H1 (cell line): ENCODE results near the gene ATOH8. TPM values are rescaled to one million over a fixed set of nuclear protein-coding genes. Genes with fewer than 3 reads are reported as not detected.

Source experiments
- CTCF ChIA-PET: fragments of 300-600 bp; sonication (Branson Sonifier 250); formaldehyde crosslinking; loops from one replicate; lab custom pipeline; 2021; ENCODE audit not compliant: partially characterized antibody; lab: Charles Lee
- POLR2A ChIA-PET: fragments of 300-600 bp; sonication (Branson Sonifier 250); formaldehyde crosslinking; loops from one replicate; lab custom pipeline; 2021; ENCODE audit warnings: inconsistent platforms; ENCODE audit not compliant: partially characterized antibody; lab: Charles Lee
- DNase-seq, 2 experiments: peaks; one replicate each; pipeline versions ENCODE4 v3.0.0 to v3.0.0-alpha.2; 2010 to 2022; ENCODE audit warnings: low spot score in 2 of 2, low read depth in 1 of 2, mixed read lengths in 1 of 2
- FAIRE-seq: peaks from 2 replicates; lab custom pipeline; 2011; peaks lifted over from hg19 to GRCh38; lab: Jason Lieb, UNC
- H2AFZ ChIP-seq: 2 replicates; pipeline ENCODE4 v1.8.1; 2012; ENCODE audit warnings: low read length, inconsistent platforms
- H2AK5ac ChIP-seq: 2 replicates; pipeline ENCODE4 v1.6.1; 2013; ENCODE audit warnings: low read depth, low read length
- H2BK120ac ChIP-seq: replicated peaks from 2 replicates; pipeline ENCODE3; 2013; ENCODE audit warnings: low read depth, low read length, inconsistent platforms
- H2BK12ac ChIP-seq: 2 replicates; pipeline ENCODE4 v1.6.1; 2013; ENCODE audit warnings: low read depth, low read length
- H2BK15ac ChIP-seq: 2 replicates; pipeline ENCODE4 v1.6.1; 2013; ENCODE audit warnings: low read length
- H2BK20ac ChIP-seq: 2 replicates; pipeline ENCODE4 v1.6.1; 2013; ENCODE audit warnings: low read length
- H2BK5ac ChIP-seq: 2 replicates; pipeline ENCODE4 v1.6.1; 2013; ENCODE audit warnings: low read depth, low read length
- H3K14ac ChIP-seq: 2 replicates; pipeline ENCODE4 v1.6.1; 2013; ENCODE audit warnings: inconsistent platforms; ENCODE audit not compliant: insufficient read length
- H3K18ac ChIP-seq: 2 replicates; pipeline ENCODE4 v1.6.1; 2013; ENCODE audit warnings: low read length; ENCODE audit errors: extremely low read depth
- H3K23ac ChIP-seq: 2 replicates; pipeline ENCODE4 v1.6.1; 2013; ENCODE audit warnings: inconsistent platforms; ENCODE audit not compliant: insufficient read length
- H3K23me2 ChIP-seq: 2 replicates; pipeline ENCODE4 v1.6.1; 2013; ENCODE audit warnings: low read depth, low read length
- H3K27ac ChIP-seq: 2 replicates; pipeline ENCODE4 v1.6.1; 2011; ENCODE audit warnings: low read depth, low read length, inconsistent platforms
- H3K27me3 ChIP-seq, 4 experiments: replicated peaks in 1 of 4; 1 replicate in 1 of 4; 2 replicates in 3 of 4; pipeline versions ENCODE4 v1.6.1 to v1.8.1; 2011 to 2013; ENCODE audit warnings: low read length in 3 of 4, mild to moderate bottlenecking in 3 of 4, inconsistent platforms in 2 of 4, mixed read lengths in 2 of 4, moderate library complexity in 1 of 4; ENCODE audit not compliant: control insufficient read depth in 3 of 4, insufficient read depth in 3 of 4; ENCODE audit errors: extremely low read depth in 1 of 4
- H3K36me3 ChIP-seq, 4 experiments: 2 replicates each; pipeline versions ENCODE4 v1.6.1 to v1.8.1; 2011 to 2013; ENCODE audit warnings: mild to moderate bottlenecking in 4 of 4, low read length in 3 of 4, moderate library complexity in 2 of 4, control low read depth in 1 of 4, inconsistent platforms in 1 of 4; ENCODE audit not compliant: insufficient read depth in 4 of 4, control insufficient read depth in 2 of 4
- H3K4ac ChIP-seq: replicated peaks from 2 replicates; pipeline ENCODE3; 2013; ENCODE audit warnings: low read length, low read depth, mixed read lengths, inconsistent platforms; ENCODE audit not compliant: insufficient read length
- H3K4me1 ChIP-seq, 4 experiments: replicated peaks in 1 of 4; 1 replicate in 1 of 4; 2 replicates in 3 of 4; pipeline versions ENCODE4 v1.6.1 to v1.8.1; 2011 to 2013; ENCODE audit warnings: low read length in 3 of 4, inconsistent platforms in 2 of 4, mixed read lengths in 1 of 4; ENCODE audit not compliant: insufficient read depth in 4 of 4, control insufficient read depth in 3 of 4
- H3K4me2 ChIP-seq, 2 experiments: 2 replicates each; pipeline versions ENCODE4 v1.6.1 to v1.8.1; 2011 to 2013; ENCODE audit warnings: low read depth in 2 of 2, low read length in 2 of 2, control low read depth in 1 of 2, inconsistent platforms in 1 of 2, mild to moderate bottlenecking in 1 of 2; ENCODE audit not compliant: insufficient read depth in 1 of 2
- H3K4me3 ChIP-seq, 4 experiments: fragments of 200-600, 300-600 bp in 1 of 4; sonication (generic), shearing (Covaris generic), sonication (Bioruptor Twin) in 1 of 4; 2 replicates each; pipeline versions ENCODE4 v1.5.1 to v1.8.1; 2011 to 2016; ENCODE audit warnings: low read length in 4 of 4, low read depth in 3 of 4, control low read depth in 2 of 4, inconsistent platforms in 2 of 4, mild to moderate bottlenecking in 2 of 4, mixed read lengths in 1 of 4, moderate library complexity in 1 of 4; ENCODE audit not compliant: insufficient read depth in 2 of 4; ENCODE audit errors: extremely low read depth in 1 of 4
- H3K56ac ChIP-seq: replicated peaks from 2 replicates; pipeline ENCODE3; 2013; ENCODE audit warnings: low read depth, mild to moderate bottlenecking, mixed read lengths, low read length, inconsistent platforms; ENCODE audit not compliant: insufficient read length
- H3K79me1 ChIP-seq: 2 replicates; pipeline ENCODE4 v1.6.1; 2013; ENCODE audit warnings: low read depth, low read length, control low read depth
- H3K79me2 ChIP-seq, 2 experiments: 2 replicates each; pipeline versions ENCODE4 v1.6.1 to v1.8.1; 2012 to 2013; ENCODE audit warnings: low read length in 2 of 2, mild to moderate bottlenecking in 2 of 2, inconsistent platforms in 1 of 2; ENCODE audit not compliant: insufficient read depth in 2 of 2, control insufficient read depth in 1 of 2
- H3K9ac ChIP-seq, 4 experiments: replicated peaks in 1 of 4; 1 replicate in 1 of 4; 2 replicates in 3 of 4; pipeline versions ENCODE4 v1.6.1 to v1.8.1; 2011 to 2013; ENCODE audit warnings: low read depth in 3 of 4, low read length in 3 of 4, control low read depth in 2 of 4, mild to moderate bottlenecking in 2 of 4, moderate library complexity in 2 of 4, inconsistent platforms in 1 of 4; ENCODE audit errors: extremely low read depth in 1 of 4
- H3K9me3 ChIP-seq, 2 experiments: 2 replicates each; pipeline versions ENCODE4 v1.6.1 to v1.8.1; 2012 to 2013; ENCODE audit warnings: mild to moderate bottlenecking in 2 of 2, moderate library complexity in 2 of 2, control low read depth in 1 of 2, inconsistent platforms in 1 of 2, low read depth in 1 of 2, low read length in 1 of 2, mixed read lengths in 1 of 2; ENCODE audit not compliant: insufficient read depth in 2 of 2
- H4K20me1 ChIP-seq, 2 experiments: replicated peaks in 1 of 2; 2 replicates each; pipeline versions ENCODE3 to v1.8.1; 2011 to 2013; ENCODE audit warnings: inconsistent platforms in 2 of 2, low read length in 2 of 2, mild to moderate bottlenecking in 1 of 2; ENCODE audit not compliant: insufficient read depth in 2 of 2, control insufficient read depth in 1 of 2
- H4K5ac ChIP-seq: 2 replicates; pipeline ENCODE4 v1.6.1; 2013; ENCODE audit warnings: low read length, low read depth, mixed read lengths, inconsistent platforms; ENCODE audit not compliant: insufficient read length
- H4K8ac ChIP-seq: 2 replicates; pipeline ENCODE4 v1.8.0; 2013; ENCODE audit warnings: mild to moderate bottlenecking, moderate library complexity, low read length, inconsistent platforms; ENCODE audit not compliant: insufficient read depth; ENCODE audit errors: extremely low read depth
- H4K91ac ChIP-seq: replicated peaks from 2 replicates; pipeline ENCODE3; 2013; ENCODE audit warnings: low read length, mixed read lengths, inconsistent platforms; ENCODE audit not compliant: insufficient read length
- CREB1 ChIP-seq: IDR thresholded peaks from 2 replicates; pipeline ENCODE4 v1.6.1; 2012; ENCODE audit warnings: inconsistent platforms
- EGR1 ChIP-seq: IDR thresholded peaks from 2 replicates; pipeline ENCODE4 v1.6.1; 2011; ENCODE audit warnings: low read depth, low read length, borderline replicate concordance
- EP300 ChIP-seq, 2 experiments: IDR thresholded peaks; 1 replicate in 1 of 2; 2 replicates in 1 of 2; pipeline ENCODE4 v1.6.1; 2011 to 2012; ENCODE audit warnings: low read depth in 2 of 2, low read length in 2 of 2, mild to moderate bottlenecking in 2 of 2, borderline replicate concordance in 1 of 2, inconsistent platforms in 1 of 2, moderate library complexity in 1 of 2
- HDAC6 ChIP-seq: IDR thresholded peaks from one replicate; pipeline ENCODE4 v1.7.1; 2012; ENCODE audit warnings: low read depth, mild to moderate bottlenecking, inconsistent platforms, low read length, moderate library complexity
- KDM1A ChIP-seq: fragments of 200-600, 300-600 bp; sonication (generic); IDR thresholded peaks from 2 replicates; pipeline ENCODE4 v1.7.1; 2016; ENCODE audit warnings: mild to moderate bottlenecking, low read length, borderline replicate concordance
- MAFK ChIP-seq: IDR thresholded peaks from 2 replicates; pipeline ENCODE4 v1.6.1; 2012; ENCODE audit warnings: low read depth, mild to moderate bottlenecking, improper control_type of control experiment, low read length
- NRF1 ChIP-seq: IDR thresholded peaks from 2 replicates; pipeline ENCODE4 v1.6.1; 2011; ENCODE audit warnings: mild to moderate bottlenecking, low read depth, low read length, improper control_type of control experiment
- PHF8 ChIP-seq: fragments of 200-600 bp; sonication (generic); conservative IDR thresholded peaks from 2 replicates; pipeline ENCODE4 v1.7.1; 2012; ENCODE audit warnings: low read depth, mild to moderate bottlenecking, inconsistent platforms, low read length, moderate library complexity
- SP2 ChIP-seq: IDR thresholded peaks from 2 replicates; pipeline ENCODE4 v1.6.1; 2012; ENCODE audit warnings: mild to moderate bottlenecking, low read length, inconsistent platforms
- TAF1 ChIP-seq: IDR thresholded peaks from 2 replicates; pipeline ENCODE4 v1.6.1; 2011; ENCODE audit warnings: mild to moderate bottlenecking, low read depth, low read length
- TBP ChIP-seq: IDR thresholded peaks from 2 replicates; pipeline ENCODE4 v1.6.1; 2011; ENCODE audit warnings: low read depth, low read length, improper control_type of control experiment
- whole genome bisulfite sequencing, 2 experiments: shearing (Covaris generic) in 1 of 2; methylation state at CpG; one replicate each; pipeline versions ENCODE4 v1.1.6 to v1.1.7; 2013 to 2015; ENCODE audit warnings: low lambda C conversion rate in 2 of 2, mixed read lengths in 2 of 2, inconsistent platforms in 1 of 2, low coverage in 1 of 2, missing lambda C conversion rate in 1 of 2; ENCODE audit not compliant: insufficient replicate concordance in 2 of 2, insufficient coverage in 1 of 2, insufficient read length in 1 of 2; ENCODE audit errors: extremely low coverage in 1 of 2, missing lambda C conversion rate in 1 of 2; 5-methylcytosine and 5-hydroxymethylcytosine counted together
- polyA plus RNA-seq, 7 experiments: library from polyadenylated mRNA; depleted of rRNA in 3 of 7; stranded (reverse) in 5 of 7; unstranded in 2 of 7; fragments of >200 nt in 5 of 7; fragments of 200-250 nt in 2 of 7; gene quantifications; 1 replicate in 5 of 7; 2 replicates in 1 of 7; 4 replicates in 1 of 7; pipeline versions ENCODE4 v1.2.1 to v1.2.3, GENCODE V29; 2011 to 2013; ENCODE audit warnings: missing spikeins in 2 of 7, mixed read lengths in 2 of 7
- total RNA-seq: library from RNA; stranded (reverse); fragmentation: NEBNext Ultra II Directional; extraction: Animal tissue kit (Norgen Biotek cat#: 25700); gene quantifications from 2 replicates; pipeline ENCODE4 v1.2.1, GENCODE V29; 2021
- TF ChIP-seq, protein P1 (sequence below): IDR thresholded peaks from 2 replicates; pipeline ENCODE4 v1.6.1; 2011; ENCODE audit warnings: low read length, improper control_type of control experiment

The ATOH8 gene
- total and polyA plus RNA-seq, 2 of the 8 experiments (the other 6 are each of a cell fraction or from before 2014, with no cell fraction given): 0.50 to 0.53 TPM

DNA sequence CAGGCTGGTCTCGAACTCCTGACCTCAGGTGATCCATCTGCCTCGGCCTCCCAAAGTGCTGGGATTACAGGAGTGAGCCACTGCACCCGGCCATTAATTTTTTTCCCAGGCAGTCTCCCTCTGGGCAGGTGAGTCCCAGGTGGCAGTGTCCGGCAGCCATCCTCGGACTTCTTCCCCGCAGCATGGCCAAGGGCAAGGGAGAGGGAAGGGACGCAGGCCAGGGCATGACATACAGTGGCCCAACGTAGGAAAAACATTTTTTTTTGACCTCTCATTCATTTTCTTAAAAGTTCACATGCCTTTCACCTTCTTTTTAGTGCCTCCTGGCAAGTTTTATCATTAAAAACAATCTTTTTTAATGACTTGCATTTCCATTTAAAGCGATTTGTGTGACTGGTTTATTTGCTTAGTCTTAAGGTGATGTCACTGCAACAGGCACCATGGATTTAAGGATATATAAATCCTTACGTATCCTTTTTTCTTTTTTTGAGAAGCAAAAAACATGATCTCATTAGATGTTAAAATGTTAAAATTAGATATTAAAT is 23.0 kb upstream of the ATOH8 start:
- no peak for DNase-seq
- Histone ChIP-seq H2AK5ac (no peak overlapping the region), H4K8ac (no peak overlapping the region), H3K23me2 (no peaks in the 10 kb centered on the region), H3K56ac (no peak overlapping the region), H3K4me1 (no peaks in the 10 kb centered on the region), H3K79me2 (no peaks in the 10 kb centered on the region)
- POLR2A ChIA-PET: no interaction called here
- no peak for TF ChIP-seq MAFK
- TF ChIP-seq CREB1: no peak
- TF ChIP-seq NRF1: no peak
- no peak for TF ChIP-seq HDAC6
- TF ChIP-seq EGR1: no peak
- TF ChIP-seq, protein P1, sequence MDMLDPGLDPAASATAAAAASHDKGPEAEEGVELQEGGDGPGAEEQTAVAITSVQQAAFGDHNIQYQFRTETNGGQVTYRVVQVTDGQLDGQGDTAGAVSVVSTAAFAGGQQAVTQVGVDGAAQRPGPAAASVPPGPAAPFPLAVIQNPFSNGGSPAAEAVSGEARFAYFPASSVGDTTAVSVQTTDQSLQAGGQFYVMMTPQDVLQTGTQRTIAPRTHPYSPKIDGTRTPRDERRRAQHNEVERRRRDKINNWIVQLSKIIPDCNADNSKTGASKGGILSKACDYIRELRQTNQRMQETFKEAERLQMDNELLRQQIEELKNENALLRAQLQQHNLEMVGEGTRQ: no peak
- no peak for TF ChIP-seq TBP
- TF ChIP-seq EP300 (IDR thresholded peaks at IDR 0.05; ENCODE audit: borderline replicate concordance in 1 of 2, low read depth in 2 of 2, low read length in 2 of 2): no peak
- no peak for TF ChIP-seq KDM1A
- no peak for TF ChIP-seq TAF1
- no peak for TF ChIP-seq PHF8
- no peak for TF ChIP-seq SP2
- TF ChIP-seq, all 59 proteins: peak for 0
- Histone ChIP-seq H4K5ac (no peak overlapping the region), H3K79me1 (no peaks in the 10 kb centered on the region), H2BK15ac (no peak overlapping the region), H3K4me3 (no peak overlapping the region), H3K14ac (no peak overlapping the region), H3K27ac (no peak overlapping the region), H2AFZ (no peak overlapping the region), H3K36me3 (no peaks in the 10 kb centered on the region), H2BK120ac (no peak overlapping the region), H3K9me3 (no peaks in the 10 kb centered on the region), H3K4ac (no peak overlapping the region), H2BK20ac (no peak overlapping the region), H3K4me2 (no peak overlapping the region), H3K27me3 (no peaks in the 10 kb centered on the region), H2BK5ac (no peak overlapping the region), H3K23ac (no peak overlapping the region), H4K91ac (no peak overlapping the region), H2BK12ac (no peak overlapping the region), H3K9ac (no peak overlapping the region), H3K18ac (no peak overlapping the region), H4K20me1 (no peaks in the 10 kb centered on the region)
- 84% methylated on average over 10 of the region's 10 CpGs; no CpG with 5 or more reads in 1 of the 2 experiments for WGBS, 2 experiments
- FAIRE-seq: no peak
- CTCF ChIA-PET: interaction anchor here (1.0 to 47.8 kb wide), 11 partner anchors 10 to 349 kb away, joined by 3 to 986 read pairs (median 6); no protein-coding TSS in a partner anchor
